Measurements from ENCODE around the gene KIAA1549. TPM values are rescaled to one million over a fixed set of nuclear protein-coding genes. Genes with fewer than 3 reads are reported as not detected.

Gene KIAA1549
- total and polyA plus RNA-seq, 2 of the 8 experiments (the other 6 are each of a cell fraction or from before 2014, with no cell fraction given): 6.5 to 17.3 TPM

DNA sequence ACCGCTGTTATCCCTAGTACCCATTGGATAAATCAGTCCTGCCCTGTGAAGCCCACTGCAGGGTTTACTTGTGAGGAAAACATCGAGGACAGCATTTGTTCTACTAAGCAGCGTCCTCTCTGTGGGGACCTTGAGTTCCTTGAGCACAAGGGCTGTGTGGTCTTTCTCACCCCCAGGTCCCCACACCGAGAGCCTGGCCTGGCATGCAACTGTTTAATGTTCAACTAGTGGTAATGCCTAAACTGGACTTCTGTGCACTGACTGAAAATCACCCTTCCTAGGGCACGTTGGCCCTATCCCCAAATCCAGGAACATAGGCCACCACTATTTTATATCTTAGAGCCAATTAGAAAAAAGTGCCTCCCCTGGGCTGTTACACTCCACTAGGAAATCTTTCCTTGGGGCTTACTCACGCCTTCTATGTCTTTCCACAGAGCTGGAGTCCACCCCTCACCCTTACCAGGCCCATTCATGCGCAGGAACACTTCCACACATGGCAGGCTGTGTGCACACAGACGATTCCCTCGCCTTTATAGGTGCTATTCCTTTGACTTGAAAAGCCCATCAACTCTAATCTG is 185.1 kb downstream of the KIAA1549 start:
- TF ChIP-seq TCF12 (IDR thresholded peaks at IDR 0.05; ENCODE audit: low read depth, low read length): no peak
- no peak for TF ChIP-seq ZNF274 (IDR thresholded peaks at IDR 0.05; ENCODE audit: borderline replicate concordance, extremely low read depth, low read length)
- 93% methylated on average over 9 of the region's 9 CpGs; no CpG with 5 or more reads in 1 of the 2 experiments for whole genome bisulfite sequencing, 2 experiments (ENCODE audit: extremely low coverage in 1 of 2, insufficient coverage in 1 of 2, insufficient read length in 1 of 2, insufficient replicate concordance in 2 of 2, low coverage in 1 of 2, low lambda C conversion rate in 2 of 2, missing lambda C conversion rate in 1 of 2)
- POLR2A ChIA-PET (ENCODE audit: partially characterized antibody): interaction anchor here (1.1 kb wide), 1 partner anchor 30 kb away, joined by 3 read pairs; no protein-coding TSS in a partner anchor

More for the DNA sequence above, 185.1 kb downstream of the KIAA1549 start:
- H3K4ac ChIP-seq (replicated peaks; ENCODE audit: insufficient read length, low read depth, low read length): no peak overlapping the region
- H3K27me3 ChIP-seq (replicated peaks in 1 of 4; ENCODE audit: control insufficient read depth in 3 of 4, extremely low read depth in 1 of 4, insufficient read depth in 3 of 4, low read length in 3 of 4): no peaks in the 10 kb centered on the region; a peak in 1 of 7 replicates
- no peak overlapping the region for H3K18ac ChIP-seq (ENCODE audit: extremely low read depth, low read length)
- no peaks in the 10 kb centered on the region for H3K36me3 ChIP-seq (ENCODE audit: control insufficient read depth in 2 of 4, insufficient read depth in 4 of 4, low read length in 3 of 4)
- H2BK15ac ChIP-seq (ENCODE audit: low read length): no peak overlapping the region
- no peak for DNase-seq (ENCODE audit: low read depth in 1 of 2, low spot score in 2 of 2)
- H2AK5ac ChIP-seq (ENCODE audit: low read depth, low read length): no peak overlapping the region
- peaks cover 7% of the 10 kb centered on the region; the same call in 1 of the 2 replicates for H3K23me2 ChIP-seq (ENCODE audit: low read depth, low read length)
- no peak overlapping the region for H2BK20ac ChIP-seq (ENCODE audit: low read length)
- no peak overlapping the region for H3K27ac ChIP-seq (ENCODE audit: low read depth, low read length)
- H4K8ac ChIP-seq (ENCODE audit: extremely low read depth, insufficient read depth, low read length): no peak overlapping the region
- H3K23ac ChIP-seq (ENCODE audit: insufficient read length): no peak overlapping the region
- no peak overlapping the region for H3K9ac ChIP-seq (replicated peaks in 1 of 4; ENCODE audit: extremely low read depth in 1 of 4, low read depth in 3 of 4, low read length in 3 of 4)
- H4K91ac ChIP-seq (replicated peaks; ENCODE audit: insufficient read length, low read length): no peak overlapping the region
- no peak overlapping the region for H2BK12ac ChIP-seq (ENCODE audit: low read depth, low read length)
- no peak overlapping the region for H2BK120ac ChIP-seq (replicated peaks; ENCODE audit: low read depth, low read length)
- no peak for FAIRE-seq
- no peaks in the 10 kb centered on the region for H4K20me1 ChIP-seq (replicated peaks in 1 of 2; ENCODE audit: control insufficient read depth in 1 of 2, insufficient read depth in 2 of 2, low read length in 2 of 2)
- CTCF ChIA-PET (ENCODE audit: partially characterized antibody): interaction anchor here (0.9 to 2.7 kb wide), 7 partner anchors 9 to 90 kb away, joined by 3 to 15 read pairs (median 3); no protein-coding TSS in a partner anchor
- H3K79me2 ChIP-seq (ENCODE audit: control insufficient read depth in 1 of 2, insufficient read depth in 2 of 2, low read length in 2 of 2): no peaks in the 10 kb centered on the region
- H3K4me1 ChIP-seq (replicated peaks in 1 of 4; ENCODE audit: control insufficient read depth in 3 of 4, insufficient read depth in 4 of 4, low read length in 3 of 4): peaks cover 7 to 18% (median 9%) of the 10 kb centered on the region in 4 experiments
- H3K14ac ChIP-seq (ENCODE audit: insufficient read length): no peak overlapping the region
- no peak overlapping the region for H3K4me2 ChIP-seq (ENCODE audit: insufficient read depth in 1 of 2, low read depth in 2 of 2, low read length in 2 of 2)
- no peaks in the 10 kb centered on the region for H3K79me1 ChIP-seq (ENCODE audit: low read depth, low read length)
- H3K56ac ChIP-seq (replicated peaks; ENCODE audit: insufficient read length, low read depth, low read length): no peak overlapping the region
- no peak overlapping the region for H3K4me3 ChIP-seq (ENCODE audit: extremely low read depth in 1 of 4, insufficient read depth in 2 of 4, low read depth in 3 of 4, low read length in 4 of 4)
- H2BK5ac ChIP-seq (ENCODE audit: low read depth, low read length): no peak overlapping the region
- no peak overlapping the region for H2AFZ ChIP-seq (ENCODE audit: low read length)
- H4K5ac ChIP-seq (ENCODE audit: insufficient read length, low read depth, low read length): no peak overlapping the region
- no peaks in the 10 kb centered on the region for H3K9me3 ChIP-seq (ENCODE audit: insufficient read depth in 2 of 2, low read depth in 1 of 2, low read length in 1 of 2)

Data from H1 (cell line).